Erythroblast (primary cell): ENCODE results near the gene PRPSAP1.
"Not testable (repeated sequence)": the region's sequence is repeated elsewhere in the genome, so short reads cannot be mapped to it uniquely, and the experiment has no call there.

ENCODE experiments used
- GATA1 ChIP-seq: IDR thresholded peaks from 2 replicates; pipeline ENCODE4 v1.6.1; 2011; ENCODE audit warnings: low read depth, mild to moderate bottlenecking, control low read depth, low read length, moderate library complexity
- POLR2A ChIP-seq: IDR thresholded peaks from 2 replicates; pipeline ENCODE4 v1.6.1; 2011; ENCODE audit warnings: mild to moderate bottlenecking, low read length

DNA sequence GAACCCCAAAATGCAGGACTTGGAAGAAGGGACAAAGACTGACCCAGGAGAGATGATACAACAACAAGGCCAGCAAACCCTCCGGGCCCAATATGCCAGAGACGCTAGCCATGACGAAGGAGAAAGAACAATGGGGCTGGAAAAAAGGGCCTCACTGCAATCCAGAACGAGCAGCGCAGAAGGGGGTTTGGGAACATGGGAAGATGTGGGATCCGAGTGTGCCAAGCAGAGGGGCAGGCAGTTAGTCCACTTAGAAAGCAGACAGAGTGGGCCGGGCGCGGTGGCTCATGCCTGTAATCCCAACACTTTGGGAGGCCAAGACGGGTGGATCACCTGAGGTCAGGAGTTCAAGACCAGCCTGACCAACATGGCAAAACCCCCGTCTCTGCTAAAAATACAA lies 6.8 kb downstream of the PRPSAP1 start:
- TF ChIP-seq POLR2A, GATA1: not testable (repeated sequence)
